ENCODE data around the gene AGO1.
A peak's percentile ranks its signal among the peaks of the same experiment; 100 is the strongest.

The AGO1 gene

DNA sequence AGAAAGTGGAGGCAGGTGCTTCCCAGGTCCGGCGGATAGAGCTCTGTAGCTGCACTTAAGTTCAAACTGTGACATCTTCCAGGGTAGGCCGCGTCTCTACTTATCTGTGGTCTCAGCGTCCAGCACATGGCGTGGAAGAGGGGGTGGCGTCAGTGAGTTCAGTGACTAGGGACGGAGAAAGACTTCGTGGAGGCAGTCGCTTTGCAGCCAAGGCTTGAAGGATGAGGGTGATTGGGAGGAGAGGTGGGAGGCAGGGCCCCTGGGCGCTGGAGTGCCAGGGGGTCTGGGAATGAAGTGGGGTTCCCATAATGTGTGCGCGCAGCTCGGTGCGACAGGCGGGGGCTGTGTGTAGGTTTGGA, 444 bp upstream of the AGO1 start:
- no peak overlapping the region for H3K4me3 ChIP-seq (ENCODE audit: low read length, poor library complexity, severe bottlenecking)
- H3K9ac ChIP-seq (ENCODE audit: low read depth, low read length, poor library complexity, severe bottlenecking) = no peak overlapping the region
- no peaks in the 10 kb centered on the region for H3K9me3 ChIP-seq (ENCODE audit: insufficient read depth, low read depth, low read length)
- H3K36me3 ChIP-seq (ENCODE audit: insufficient read depth, low read length) = no peaks in the 10 kb centered on the region
- peaks cover 32% of the 10 kb centered on the region for H3K4me1 ChIP-seq (ENCODE audit: insufficient read depth, low read length, poor library complexity, severe bottlenecking)
- H3K4me2 ChIP-seq (ENCODE audit: low read depth, low read length, poor library complexity, severe bottlenecking) = no peak overlapping the region
- H3K9me2 ChIP-seq (replicated peaks; ENCODE audit: low read depth, low read length) = no peaks in the 10 kb centered on the region
- H4K20me1 ChIP-seq (ENCODE audit: insufficient read depth, low read length, poor library complexity, severe bottlenecking) = peaks cover 28% of the 10 kb centered on the region
- peaks cover 44% of the 10 kb centered on the region for H3K79me2 ChIP-seq (ENCODE audit: insufficient read depth, low read length)
- H3F3A ChIP-seq (ENCODE audit: low read depth) = no peaks in the 10 kb centered on the region
- H2AFZ ChIP-seq (ENCODE audit: low read length) = 0 out of 2 replicates have a peak overlapping the region, but pooled peaks have one; percentile 10
- no peaks in the 10 kb centered on the region for H3K27me3 ChIP-seq (ENCODE audit: insufficient read depth, low read length, poor library complexity, severe bottlenecking)
- TF ChIP-seq, protein P1, sequence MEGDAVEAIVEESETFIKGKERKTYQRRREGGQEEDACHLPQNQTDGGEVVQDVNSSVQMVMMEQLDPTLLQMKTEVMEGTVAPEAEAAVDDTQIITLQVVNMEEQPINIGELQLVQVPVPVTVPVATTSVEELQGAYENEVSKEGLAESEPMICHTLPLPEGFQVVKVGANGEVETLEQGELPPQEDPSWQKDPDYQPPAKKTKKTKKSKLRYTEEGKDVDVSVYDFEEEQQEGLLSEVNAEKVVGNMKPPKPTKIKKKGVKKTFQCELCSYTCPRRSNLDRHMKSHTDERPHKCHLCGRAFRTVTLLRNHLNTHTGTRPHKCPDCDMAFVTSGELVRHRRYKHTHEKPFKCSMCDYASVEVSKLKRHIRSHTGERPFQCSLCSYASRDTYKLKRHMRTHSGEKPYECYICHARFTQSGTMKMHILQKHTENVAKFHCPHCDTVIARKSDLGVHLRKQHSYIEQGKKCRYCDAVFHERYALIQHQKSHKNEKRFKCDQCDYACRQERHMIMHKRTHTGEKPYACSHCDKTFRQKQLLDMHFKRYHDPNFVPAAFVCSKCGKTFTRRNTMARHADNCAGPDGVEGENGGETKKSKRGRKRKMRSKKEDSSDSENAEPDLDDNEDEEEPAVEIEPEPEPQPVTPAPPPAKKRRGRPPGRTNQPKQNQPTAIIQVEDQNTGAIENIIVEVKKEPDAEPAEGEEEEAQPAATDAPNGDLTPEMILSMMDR (conservative IDR thresholded peaks at IDR 0.05; ENCODE audit: low read length) = no peak
- no peak for TF ChIP-seq EZH2phosphoT487 (IDR thresholded peaks at IDR 0.05; ENCODE audit: borderline replicate concordance)

DNA sequence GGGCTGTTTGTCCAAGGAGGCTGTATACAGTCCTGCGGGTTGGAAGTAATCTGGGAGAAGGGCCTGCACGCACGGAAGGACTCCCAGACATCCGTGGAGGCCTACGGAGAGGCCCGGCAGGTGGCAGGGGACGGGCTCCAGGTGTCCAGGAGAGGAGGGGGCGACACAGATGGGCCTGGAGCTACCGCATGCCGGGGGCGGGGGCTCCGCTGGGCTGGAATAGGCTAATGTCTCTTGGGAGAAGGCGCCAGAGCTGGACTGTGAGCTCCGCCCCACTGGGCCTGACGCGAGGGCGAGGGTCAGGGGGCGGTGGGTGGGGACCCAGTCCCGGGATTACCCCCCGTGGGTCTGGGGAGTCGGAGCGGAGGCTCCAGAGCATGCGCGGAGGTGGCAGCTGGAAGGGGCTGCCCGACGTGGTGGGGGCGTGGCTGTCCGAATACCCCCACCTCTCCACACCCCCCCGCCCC, 659 bp downstream of the AGO1 start:
- H3F3A ChIP-seq (ENCODE audit: low read depth) = no peaks in the 10 kb centered on the region
- H3K4me1 ChIP-seq (ENCODE audit: insufficient read depth, low read length, poor library complexity, severe bottlenecking) = peaks cover 32% of the 10 kb centered on the region
- peaks cover 2% of the 10 kb centered on the region; the same call in 1 of the 2 replicates for H3K36me3 ChIP-seq (ENCODE audit: insufficient read depth, low read length)
- peaks cover 48% of the 10 kb centered on the region for H3K79me2 ChIP-seq (ENCODE audit: insufficient read depth, low read length)
- peak overlapping the region; percentile 93 for H3K9ac ChIP-seq (ENCODE audit: low read depth, low read length, poor library complexity, severe bottlenecking)
- H3K4me3 ChIP-seq (ENCODE audit: low read length, poor library complexity, severe bottlenecking) = peak overlapping the region; percentile 99
- H2AFZ ChIP-seq (ENCODE audit: low read length) = peak overlapping the region; percentile 96
- no peak for TF ChIP-seq EZH2phosphoT487 (IDR thresholded peaks at IDR 0.05; ENCODE audit: borderline replicate concordance)
- H3K4me2 ChIP-seq (ENCODE audit: low read depth, low read length, poor library complexity, severe bottlenecking) = peak overlapping the region; percentile 85
- no peaks in the 10 kb centered on the region for H3K9me2 ChIP-seq (replicated peaks; ENCODE audit: low read depth, low read length)
- H3K9me3 ChIP-seq (ENCODE audit: insufficient read depth, low read depth, low read length) = no peaks in the 10 kb centered on the region
- no peaks in the 10 kb centered on the region for H3K27me3 ChIP-seq (ENCODE audit: insufficient read depth, low read length, poor library complexity, severe bottlenecking)
- peaks cover 33% of the 10 kb centered on the region for H4K20me1 ChIP-seq (ENCODE audit: insufficient read depth, low read length, poor library complexity, severe bottlenecking)

DNA sequence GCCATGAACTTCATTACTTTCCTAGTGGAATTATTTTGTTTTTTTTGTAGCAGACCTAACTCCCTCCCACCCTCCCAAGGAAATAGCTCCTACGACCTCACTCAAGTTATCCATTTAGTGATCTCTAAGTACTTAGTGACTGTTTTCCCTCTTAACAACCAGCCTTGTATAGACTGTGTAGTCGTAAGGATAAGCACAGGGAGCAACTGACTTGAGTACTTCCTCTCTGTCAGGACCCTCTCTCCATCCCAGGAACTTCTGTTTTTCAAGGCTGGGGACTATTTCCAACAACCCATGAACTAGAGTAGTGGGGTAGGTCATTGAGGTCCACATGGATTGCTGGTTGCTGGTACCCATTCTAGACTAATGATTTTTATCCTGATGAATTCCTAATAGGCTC, 1.9 kb downstream of the AGO1 start:
- TF ChIP-seq, protein P1 (conservative IDR thresholded peaks at IDR 0.05; ENCODE audit: low read length) = no peak
- no peak for TF ChIP-seq EZH2phosphoT487 (IDR thresholded peaks at IDR 0.05; ENCODE audit: borderline replicate concordance)
- Histone ChIP-seq H2AFZ (ENCODE audit: low read length) (no peak overlapping the region), H3K36me3 (ENCODE audit: insufficient read depth, low read length) (peaks cover 5% of the 10 kb centered on the region; the same call in 1 of the 2 replicates), H3K9me2 (replicated peaks; ENCODE audit: low read depth, low read length) (no peaks in the 10 kb centered on the region), H3K4me2 (ENCODE audit: low read depth, low read length, poor library complexity, severe bottlenecking) (peak overlapping the region; percentile 85), H3K27me3 (ENCODE audit: insufficient read depth, low read length, poor library complexity, severe bottlenecking) (no peaks in the 10 kb centered on the region), H3K4me1 (ENCODE audit: insufficient read depth, low read length, poor library complexity, severe bottlenecking) (peaks cover 32% of the 10 kb centered on the region), H3K4me3 (ENCODE audit: low read length, poor library complexity, severe bottlenecking) (peak overlapping the region; percentile 64), H3F3A (ENCODE audit: low read depth) (no peaks in the 10 kb centered on the region), H3K9me3 (ENCODE audit: insufficient read depth, low read depth, low read length) (no peaks in the 10 kb centered on the region), H4K20me1 (ENCODE audit: insufficient read depth, low read length, poor library complexity, severe bottlenecking) (peaks cover 33% of the 10 kb centered on the region), H3K79me2 (ENCODE audit: insufficient read depth, low read length) (peaks cover 48% of the 10 kb centered on the region), H3K9ac (ENCODE audit: low read depth, low read length, poor library complexity, severe bottlenecking) (no peak overlapping the region)

DNA sequence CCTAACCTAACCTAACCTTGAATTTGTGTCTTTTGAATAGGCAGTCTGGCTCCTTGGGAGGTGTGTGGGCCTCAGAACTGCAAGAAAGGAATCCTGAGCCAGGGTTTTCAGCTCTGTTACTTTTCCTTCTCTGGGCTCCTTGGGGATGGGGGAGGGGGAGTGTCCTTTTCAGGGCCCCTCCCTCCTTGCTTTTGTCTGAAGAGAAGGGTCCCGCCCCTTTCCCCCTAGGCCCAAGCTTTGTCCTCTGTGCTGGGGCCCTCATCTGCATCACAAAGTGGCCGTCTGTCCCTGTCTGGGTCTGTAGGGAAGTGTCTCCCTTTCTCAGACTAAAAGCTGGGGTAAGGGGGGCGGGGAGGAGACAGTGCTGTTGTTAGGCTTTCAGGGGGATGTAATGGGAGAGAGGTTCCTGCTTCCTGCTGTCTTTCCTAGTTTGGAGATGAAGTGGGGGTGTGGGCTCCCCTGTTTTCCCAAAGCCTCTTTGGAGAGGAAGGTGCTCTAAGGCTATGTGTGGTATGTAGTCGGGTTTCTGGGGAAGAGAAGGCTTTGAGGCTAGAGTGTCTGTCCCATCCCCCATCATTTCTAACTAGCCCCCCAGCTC, 3.1 kb downstream of the AGO1 start:
- TF ChIP-seq EZH2phosphoT487 (IDR thresholded peaks at IDR 0.05; ENCODE audit: borderline replicate concordance) = no peak
- TF ChIP-seq, protein P1 (conservative IDR thresholded peaks at IDR 0.05; ENCODE audit: low read length) = no peak
- Histone ChIP-seq H3K36me3 (ENCODE audit: insufficient read depth, low read length) (peaks cover 13% of the 10 kb centered on the region; the same call in 1 of the 2 replicates), H3K4me1 (ENCODE audit: insufficient read depth, low read length, poor library complexity, severe bottlenecking) (peaks cover 32% of the 10 kb centered on the region), H4K20me1 (ENCODE audit: insufficient read depth, low read length, poor library complexity, severe bottlenecking) (peaks cover 33% of the 10 kb centered on the region), H3K9me2 (replicated peaks; ENCODE audit: low read depth, low read length) (no peaks in the 10 kb centered on the region), H3F3A (ENCODE audit: low read depth) (no peaks in the 10 kb centered on the region), H3K9me3 (ENCODE audit: insufficient read depth, low read depth, low read length) (no peaks in the 10 kb centered on the region), H2AFZ (ENCODE audit: low read length) (no peak overlapping the region), H3K79me2 (ENCODE audit: insufficient read depth, low read length) (peaks cover 48% of the 10 kb centered on the region), H3K27me3 (ENCODE audit: insufficient read depth, low read length, poor library complexity, severe bottlenecking) (no peaks in the 10 kb centered on the region), H3K4me3 (ENCODE audit: low read length, poor library complexity, severe bottlenecking) (peak overlapping the region; percentile 64), H3K4me2 (ENCODE audit: low read depth, low read length, poor library complexity, severe bottlenecking) (peak overlapping the region; percentile 85), H3K9ac (ENCODE audit: low read depth, low read length, poor library complexity, severe bottlenecking) (peak overlapping the region; percentile 35)

All from Loucy (cell line).